Body of pancreas (tissue), 4 donors: Measurements from ENCODE around the gene GFOD1. TPM values are rescaled to one million over a fixed set of nuclear protein-coding genes. Genes with fewer than 3 reads are reported as not detected.
A peak's percentile ranks its signal among the peaks of the same experiment; 100 is the strongest.

Source experiments
- ATAC-seq: fragments of 150-250 bp; one replicate; pipeline ENCODE4 v1.9.1; 2016
- DNase-seq, 4 donors: peaks; one replicate each; pipeline ENCODE4 v3.0.0-alpha.2; 2019
- H3K27ac ChIP-seq, 4 donors: fragments of 200-600 bp; sonication (generic); 1 replicate in 3 of 4; 2 replicates in 1 of 4; pipeline versions ENCODE4 v1.5.1 to v1.6.1; 2016 to 2019; ENCODE audit warnings: mild to moderate bottlenecking in 1 of 4, mixed read lengths in 1 of 4, moderate library complexity in 1 of 4
- H3K27me3 ChIP-seq, 2 donors: fragments of 200-600 bp; sonication (generic); one replicate each; pipeline ENCODE4 v1.6.0; 2016; ENCODE audit warnings: mild to moderate bottlenecking in 1 of 2
- H3K36me3 ChIP-seq, 2 donors: fragments of 200-600 bp; sonication (generic); replicated peaks in 1 of 2; 2 replicates each; pipeline ENCODE4 v1.5.1; 2016; ENCODE audit warnings: low read depth in 2 of 2; ENCODE audit not compliant: insufficient read depth in 1 of 2
- H3K4me1 ChIP-seq: fragments of 200-600 bp; sonication (generic); one replicate; pipeline ENCODE4 v1.6.0; 2016
- H3K4me3 ChIP-seq, 2 donors: fragments of 200-600 bp; sonication (generic); 1 replicate in 1 of 2; 2 replicates in 1 of 2; pipeline ENCODE4 v1.5.1; 2016 to 2019
- H3K9me3 ChIP-seq, 3 donors: fragments of 200-600 bp; sonication (generic); 1 replicate in 2 of 3; 2 replicates in 1 of 3; pipeline ENCODE4 v1.5.1; 2016
- POLR2A ChIP-seq, 3 donors: fragments of 450-650 bp; IDR thresholded peaks; one replicate each; pipeline ENCODE4 v1.6.1; 2016; ENCODE audit warnings: antibody characterized with exemption in 3 of 3, mild to moderate bottlenecking in 2 of 3
- WGBS, 2 donors: methylation state at CpG; one replicate each; pipeline ENCODE4 v1.1.5; 2017; 5-methylcytosine and 5-hydroxymethylcytosine counted together
- intact Hi-C: fragments of 100-400 bp; cut with DNase I; formaldehyde crosslinking; loops from one replicate; pipeline ENCODE4 v1.15.1; 2023
- total RNA-seq, 2 donors: library from RNA; depleted of rRNA; stranded (reverse); fragments of >200 nt; gene quantifications; one replicate each; pipeline ENCODE4 v1.1.0, GENCODE V29; 2016
- TF ChIP-seq, protein P1 (sequence below), 7 experiments: fragments of 450-650 bp in 4 of 7; fragments of 200-600 bp in 3 of 7; sonication (generic) in 3 of 7; IDR thresholded peaks; one replicate each; pipeline ENCODE4 v1.5.1; 2016 to 2019; ENCODE audit warnings: antibody characterized with exemption in 7 of 7

The GFOD1 gene
- total RNA-seq, 2 donors from 2014 or later = 4.3 to 5.2 TPM

DNA sequence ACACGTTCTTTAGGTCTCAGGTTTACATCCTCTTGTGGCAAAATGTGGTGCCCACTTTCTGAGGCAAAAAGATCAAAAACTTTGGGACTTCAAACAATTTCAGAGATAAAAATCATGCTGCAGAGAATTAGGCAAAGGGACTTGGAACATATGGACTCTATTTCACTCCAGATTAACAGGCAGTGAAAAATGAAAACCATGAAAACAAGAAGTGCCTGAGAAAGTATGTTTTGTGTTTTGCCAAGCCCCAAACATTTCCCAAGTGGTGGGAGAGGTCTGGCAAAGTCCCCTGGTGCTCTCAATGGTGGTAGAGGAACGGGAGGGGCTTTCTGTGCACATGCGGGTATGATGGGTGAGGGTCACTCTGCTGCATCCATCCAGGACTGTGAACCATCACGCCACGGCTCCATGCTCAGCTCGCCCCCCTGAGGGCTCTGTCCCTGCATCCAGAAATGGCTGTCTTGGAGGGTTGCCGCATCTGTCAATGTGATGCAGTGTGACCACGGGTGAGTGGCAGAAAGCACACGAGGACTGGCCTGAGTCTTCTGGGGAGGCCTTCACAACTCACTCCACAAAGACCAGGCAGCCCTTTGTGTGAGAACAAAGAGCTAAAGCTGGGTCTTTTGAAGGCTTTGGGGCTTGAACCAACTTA lies 115.9 kb downstream of the GFOD1 start:
- no peak for TF ChIP-seq POLR2A (IDR thresholded peaks at IDR 0.05)
- TF ChIP-seq, protein P1, sequence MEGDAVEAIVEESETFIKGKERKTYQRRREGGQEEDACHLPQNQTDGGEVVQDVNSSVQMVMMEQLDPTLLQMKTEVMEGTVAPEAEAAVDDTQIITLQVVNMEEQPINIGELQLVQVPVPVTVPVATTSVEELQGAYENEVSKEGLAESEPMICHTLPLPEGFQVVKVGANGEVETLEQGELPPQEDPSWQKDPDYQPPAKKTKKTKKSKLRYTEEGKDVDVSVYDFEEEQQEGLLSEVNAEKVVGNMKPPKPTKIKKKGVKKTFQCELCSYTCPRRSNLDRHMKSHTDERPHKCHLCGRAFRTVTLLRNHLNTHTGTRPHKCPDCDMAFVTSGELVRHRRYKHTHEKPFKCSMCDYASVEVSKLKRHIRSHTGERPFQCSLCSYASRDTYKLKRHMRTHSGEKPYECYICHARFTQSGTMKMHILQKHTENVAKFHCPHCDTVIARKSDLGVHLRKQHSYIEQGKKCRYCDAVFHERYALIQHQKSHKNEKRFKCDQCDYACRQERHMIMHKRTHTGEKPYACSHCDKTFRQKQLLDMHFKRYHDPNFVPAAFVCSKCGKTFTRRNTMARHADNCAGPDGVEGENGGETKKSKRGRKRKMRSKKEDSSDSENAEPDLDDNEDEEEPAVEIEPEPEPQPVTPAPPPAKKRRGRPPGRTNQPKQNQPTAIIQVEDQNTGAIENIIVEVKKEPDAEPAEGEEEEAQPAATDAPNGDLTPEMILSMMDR (IDR thresholded peaks at IDR 0.05) = no peak
- Histone ChIP-seq H3K27ac (no peak overlapping the region), H3K9me3 (no peaks in the 10 kb centered on the region), H3K36me3 (no peaks in the 10 kb centered on the region), H3K4me1 (peaks cover 7% of the 10 kb centered on the region), H3K27me3 (no peaks in the 10 kb centered on the region), H3K4me3 (no peak overlapping the region)
- WGBS, 2 donors = 75 to 83% methylated on average over 9 of the region's 9 CpGs
- ATAC-seq (no peak), DNase-seq (no peak)
- intact Hi-C loops = no loop called here

DNA sequence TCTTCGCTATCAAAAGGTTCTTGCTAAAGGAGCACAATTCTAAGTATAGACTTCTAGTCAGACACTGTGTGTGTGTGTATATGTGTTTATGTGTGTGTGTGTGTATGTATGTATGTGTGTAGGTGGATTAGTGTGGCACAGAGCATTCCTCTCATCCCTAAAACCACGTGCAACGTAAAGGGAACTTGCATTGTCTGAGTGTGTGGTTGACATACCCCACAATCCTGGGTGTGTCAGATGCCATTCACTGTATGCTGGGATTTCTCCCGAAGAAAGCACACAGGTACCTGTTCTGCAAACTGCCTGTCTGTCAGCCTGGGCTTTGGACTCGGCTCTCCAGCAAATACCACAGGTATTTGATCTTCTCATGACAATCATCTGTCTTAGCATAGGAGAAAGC lies 116.8 kb downstream of the GFOD1 start:
- Histone ChIP-seq H3K4me1 (peaks cover 7% of the 10 kb centered on the region), H3K27ac (no peak overlapping the region), H3K36me3 (no peaks in the 10 kb centered on the region), H3K27me3 (no peaks in the 10 kb centered on the region), H3K9me3 (no peaks in the 10 kb centered on the region), H3K4me3 (no peak overlapping the region)
- no peak for TF ChIP-seq POLR2A (IDR thresholded peaks at IDR 0.05)
- ATAC-seq = no peak
- DNase-seq = no peak
- WGBS, 2 donors = 77 to 81% methylated on average over 5 of the region's 5 CpGs
- intact Hi-C loops = no loop called here

GRCh38 chr6:13369591-13369990 lies 117.8 kb downstream of the GFOD1 start:
- Histone ChIP-seq H3K27me3 (no peaks in the 10 kb centered on the region), H3K4me1 (peaks cover 7% of the 10 kb centered on the region), H3K36me3 (no peaks in the 10 kb centered on the region), H3K9me3 (no peaks in the 10 kb centered on the region), H3K4me3 (no peak overlapping the region), H3K27ac (no peak overlapping the region)
- 0 to 52% methylated on average over 1 of the region's 1 CpG for WGBS, 2 donors
- no peak for DNase-seq
- TF ChIP-seq POLR2A (IDR thresholded peaks at IDR 0.05) = no peak
- TF ChIP-seq, protein P1 (IDR thresholded peaks at IDR 0.05) = no peak
- ATAC-seq = no peak
- intact Hi-C loops = no loop called here

DNA sequence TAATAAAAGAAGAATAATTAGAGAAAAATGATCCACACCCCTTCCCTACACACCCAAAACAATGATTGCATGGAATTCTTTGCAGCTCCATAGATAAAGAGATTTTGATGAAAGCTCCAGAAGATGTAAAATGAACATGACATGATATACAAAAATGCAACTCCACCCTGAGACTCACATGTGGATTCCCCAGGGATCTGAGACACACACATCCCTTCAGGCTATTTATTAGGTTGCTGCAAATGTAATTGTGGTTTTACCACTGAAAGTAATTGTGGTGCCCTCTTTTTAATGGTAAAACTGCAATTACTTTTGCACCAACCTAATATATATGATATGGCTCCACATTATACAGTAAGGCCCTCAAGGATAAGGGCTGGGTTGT lies 118.7 kb downstream of the GFOD1 start:
- no peaks in the 10 kb centered on the region for H3K27me3 ChIP-seq
- no peak overlapping the region for H3K27ac ChIP-seq
- H3K4me1 ChIP-seq = peaks cover 7% of the 10 kb centered on the region
- no peak for DNase-seq
- no peaks in the 10 kb centered on the region for H3K9me3 ChIP-seq
- no peak for ATAC-seq
- TF ChIP-seq, protein P1 (IDR thresholded peaks at IDR 0.05) = no peak
- no peak for TF ChIP-seq POLR2A (IDR thresholded peaks at IDR 0.05)
- H3K36me3 ChIP-seq = no peaks in the 10 kb centered on the region
- intact Hi-C loops = no loop called here
- no peak overlapping the region for H3K4me3 ChIP-seq

GRCh38 chr6:13368079-13368730 lies 119.2 kb downstream of the GFOD1 start:
- WGBS, 2 donors = 39 to 43% methylated on average over 7 of the region's 7 CpGs

More at GRCh38 chr6:13368079-13368730, 119.2 kb downstream of the GFOD1 start:
- H3K27me3 ChIP-seq = no peaks in the 10 kb centered on the region
- no peak overlapping the region for H3K4me3 ChIP-seq
- no peak overlapping the region for H3K27ac ChIP-seq
- H3K4me1 ChIP-seq = peaks cover 7% of the 10 kb centered on the region
- no peak for TF ChIP-seq POLR2A (IDR thresholded peaks at IDR 0.05)
- TF ChIP-seq, protein P1 (IDR thresholded peaks at IDR 0.05) = no peak
- H3K9me3 ChIP-seq = no peaks in the 10 kb centered on the region
- DNase-seq (peak in 2 of 4 donors; percentile 54 to 58), ATAC-seq (peak; percentile 33)
- intact Hi-C loops = no loop called here
- H3K36me3 ChIP-seq = no peaks in the 10 kb centered on the region
